ENCODE measurements around the gene SPSB2.
"Not testable (repeated sequence)": the region's sequence is repeated elsewhere in the genome, so short reads cannot be mapped to it uniquely, and the experiment has no call there.

SPSB2 gene

DNA sequence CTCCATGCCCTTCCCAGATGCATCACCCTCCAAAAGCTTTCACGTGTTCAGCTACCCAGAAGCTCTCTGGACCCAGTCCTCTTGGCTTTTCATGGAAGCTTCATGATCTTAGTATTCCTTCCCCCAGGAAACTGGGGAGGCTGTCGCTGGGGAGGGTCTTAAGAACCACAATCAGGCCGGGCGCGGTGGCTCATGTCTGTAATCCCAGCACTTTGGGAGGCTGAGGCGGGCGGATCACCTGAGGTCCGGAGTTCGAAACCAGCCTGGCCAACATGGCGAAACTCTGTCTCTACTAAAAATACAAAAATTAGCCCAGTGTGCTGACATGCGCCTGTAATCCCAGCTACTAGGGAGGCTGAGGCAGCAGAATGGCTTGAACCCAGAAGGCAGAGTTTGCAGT, 35.0 kb upstream of the SPSB2 start:
- not testable (repeated sequence) for H3K4me3 Mint-ChIP-seq; H3K4me1 Mint-ChIP-seq (ENCODE audit: low read depth); H3K27me3 Mint-ChIP-seq; H3K36me3 Mint-ChIP-seq; H3K9me3 Mint-ChIP-seq (ENCODE audit: low read depth); H3K27ac Mint-ChIP-seq

DNA sequence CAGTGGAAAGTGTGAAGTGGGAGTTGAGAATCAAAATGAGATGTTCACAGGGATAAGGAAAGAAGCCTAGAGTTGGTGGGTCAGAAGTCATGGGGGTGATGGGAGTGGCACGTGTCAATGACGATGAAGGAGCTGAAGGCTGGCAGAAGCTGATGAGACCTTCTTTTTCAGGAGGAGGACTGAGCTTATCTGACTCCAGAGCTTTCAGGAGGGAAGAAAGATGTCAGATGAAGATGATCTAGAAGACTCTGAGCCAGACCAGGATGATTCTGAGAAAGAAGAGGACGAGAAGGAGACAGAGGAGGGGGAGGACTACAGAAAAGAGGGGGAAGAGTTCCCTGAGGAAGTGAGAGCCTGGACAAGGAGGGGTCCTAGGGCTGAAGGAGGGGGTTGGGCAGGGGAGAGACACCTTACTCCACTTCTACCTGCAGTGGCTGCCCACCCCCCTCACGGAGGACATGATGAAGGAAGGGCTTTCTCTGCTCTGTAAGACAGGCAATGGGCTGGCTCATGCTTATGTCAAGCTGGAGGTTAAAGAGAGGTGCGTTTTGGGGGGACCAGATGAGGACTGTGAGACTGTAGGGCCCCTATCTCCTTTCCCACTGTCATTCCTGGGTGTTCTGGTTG, 32.4 kb upstream of the SPSB2 start:
- H3K36me3 Mint-ChIP-seq = no peaks in the 10 kb centered on the region
- no peaks in the 10 kb centered on the region for H3K4me1 Mint-ChIP-seq (ENCODE audit: low read depth)
- H3K27me3 Mint-ChIP-seq = no peaks in the 10 kb centered on the region
- H3K9me3 Mint-ChIP-seq (ENCODE audit: low read depth) = no peaks in the 10 kb centered on the region
- no peak overlapping the region for H3K4me3 Mint-ChIP-seq
- no peak overlapping the region for H3K27ac Mint-ChIP-seq

DNA sequence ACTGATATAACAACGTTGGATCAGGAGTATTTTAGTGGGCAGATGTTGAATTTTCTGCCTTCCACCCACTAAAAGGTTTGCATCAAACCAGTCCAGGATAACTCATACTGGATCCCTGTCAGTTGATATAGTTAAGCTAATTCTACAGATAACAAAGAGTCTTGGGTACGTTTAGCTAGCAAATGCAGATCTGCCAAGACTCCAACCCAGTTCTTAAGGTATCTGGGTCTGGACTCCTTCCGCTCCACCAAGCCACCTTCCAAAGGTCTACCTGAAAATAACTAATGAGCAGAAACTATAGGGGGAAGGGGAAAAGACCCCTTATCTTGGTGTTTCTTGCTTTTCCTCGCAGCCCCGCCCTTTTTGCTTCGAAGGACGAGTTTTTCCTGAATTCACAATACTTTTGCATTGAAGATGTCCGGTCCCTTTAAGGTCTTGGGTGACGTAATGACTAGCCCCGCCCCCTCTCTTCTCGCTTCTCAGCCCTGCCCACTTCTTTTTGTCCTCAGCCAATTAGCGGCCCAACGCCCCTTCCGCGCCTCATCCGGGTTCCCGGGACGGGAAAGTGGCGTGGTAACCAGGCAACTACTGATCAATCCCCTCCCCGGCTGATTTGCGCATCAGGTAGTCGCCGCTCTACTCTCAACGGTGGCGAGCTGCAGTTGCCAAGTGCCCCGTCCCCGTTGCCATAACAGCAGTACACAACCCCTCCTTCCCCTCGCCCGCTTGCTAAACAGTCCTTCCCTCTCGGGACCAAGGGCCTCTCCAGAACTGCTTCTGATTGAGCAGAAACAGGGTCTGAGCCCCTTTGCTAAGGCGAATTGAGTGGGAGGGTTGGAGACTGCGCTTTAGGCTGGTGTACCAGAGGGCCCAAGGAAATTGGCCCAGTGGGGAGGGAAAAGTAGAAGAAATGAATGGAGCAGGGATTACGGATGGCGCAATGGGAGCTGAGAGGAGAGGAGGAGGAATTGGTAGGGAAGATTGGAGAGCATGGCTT, 31.5 kb upstream of the SPSB2 start, which contains the start of gene LRRC23:
LRRC23 (plus strand) TSS at position 543 of the 997 bp plus-strand sequence. CDS start 812 bp downstream, outside the sequence.
- H3K27ac Mint-ChIP-seq = no peak within 1 kb of the TSS
- H3K27me3 Mint-ChIP-seq = no peaks in the 10 kb centered on the region
- no peaks in the 10 kb centered on the region for H3K9me3 Mint-ChIP-seq (ENCODE audit: low read depth)
- no peaks in the 10 kb centered on the region for H3K36me3 Mint-ChIP-seq
- no peak within 1 kb of the TSS for H3K4me3 Mint-ChIP-seq
- peaks cover 4% of the 10 kb centered on the region for H3K4me1 Mint-ChIP-seq (ENCODE audit: low read depth)

DNA sequence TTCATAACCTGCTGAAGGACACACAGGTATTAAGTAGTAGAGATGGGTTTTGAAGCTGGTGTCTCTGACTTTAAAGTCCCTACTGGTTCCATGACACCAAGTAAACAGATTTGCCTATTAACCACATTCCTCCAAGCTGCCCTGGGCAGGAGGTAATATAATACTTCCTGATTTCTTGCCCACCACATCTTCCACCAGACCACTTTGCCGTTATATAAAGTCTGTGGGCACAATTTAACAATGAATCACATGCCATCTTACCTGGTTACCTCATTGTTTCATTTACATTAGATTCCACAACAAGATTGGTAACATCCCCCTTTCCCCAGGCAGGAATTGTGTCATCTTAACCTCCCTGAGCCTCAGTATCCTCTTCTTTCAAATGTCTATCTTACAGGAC, 30.6 kb upstream of the SPSB2 start:
- no peak overlapping the region for H3K27ac Mint-ChIP-seq
- H3K4me3 Mint-ChIP-seq = no peak overlapping the region
- H3K27me3 Mint-ChIP-seq = no peaks in the 10 kb centered on the region
- no peaks in the 10 kb centered on the region for H3K9me3 Mint-ChIP-seq (ENCODE audit: low read depth)
- peaks cover 7% of the 10 kb centered on the region for H3K4me1 Mint-ChIP-seq (ENCODE audit: low read depth)
- H3K36me3 Mint-ChIP-seq = no peaks in the 10 kb centered on the region

DNA sequence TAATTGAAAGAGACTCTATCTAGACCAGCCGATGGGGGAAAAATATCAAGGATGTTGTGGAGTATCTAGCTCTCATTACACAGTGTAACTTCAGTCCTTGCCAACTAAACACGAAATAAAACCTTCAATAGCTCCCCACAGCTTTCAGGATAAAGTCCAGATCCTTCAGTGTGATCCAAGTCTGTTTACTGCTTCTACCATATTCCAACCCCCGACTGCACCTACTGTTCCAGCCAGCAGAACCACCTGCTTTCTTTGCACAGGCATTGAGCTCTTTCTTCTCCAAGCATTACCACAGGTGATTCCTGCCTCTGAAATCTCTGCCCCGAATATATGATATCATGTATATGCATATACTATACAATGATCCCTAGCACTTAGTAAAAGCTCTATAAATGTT, 29.3 kb upstream of the SPSB2 start:
- peaks cover 7% of the 10 kb centered on the region for H3K4me1 Mint-ChIP-seq (ENCODE audit: low read depth)

DNA sequence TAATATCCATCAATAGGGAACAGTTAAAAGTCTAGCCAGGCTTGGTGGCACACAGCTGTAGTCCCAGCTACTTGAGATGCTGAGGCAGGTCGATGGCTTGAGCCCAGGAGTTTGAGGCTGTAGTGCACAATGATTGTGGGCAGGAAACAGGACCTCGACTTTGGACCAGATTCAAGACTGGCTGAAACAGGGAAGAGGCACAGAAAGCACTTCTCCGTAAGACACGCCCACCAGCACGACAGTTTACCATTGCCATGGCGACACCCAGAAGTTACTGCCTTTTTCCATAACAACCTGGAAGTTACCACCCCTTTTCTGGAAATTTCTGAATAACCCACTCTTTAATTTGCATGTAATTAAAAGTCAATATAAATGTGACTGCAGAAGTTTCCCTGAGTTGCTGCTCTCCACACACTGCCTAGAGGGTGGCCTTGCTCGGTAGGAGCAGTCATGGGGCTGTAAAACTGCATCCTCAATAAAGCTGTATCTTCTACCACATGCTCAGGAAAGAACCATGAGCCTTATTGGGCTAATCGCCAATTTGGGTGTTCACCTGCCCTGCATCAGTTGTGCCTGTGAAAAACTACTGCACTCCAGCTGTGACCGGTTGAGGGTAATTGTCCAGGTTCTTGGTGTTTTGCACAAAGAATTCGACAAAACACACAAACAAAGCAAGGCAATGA, 26.9 kb upstream of the SPSB2 start:
- Mint-ChIP-seq H3K4me3 (no peak overlapping the region), H3K27ac (no peak overlapping the region), H3K4me1 (ENCODE audit: low read depth) (peaks cover 7% of the 10 kb centered on the region), H3K36me3 (no peaks in the 10 kb centered on the region), H3K27me3 (no peaks in the 10 kb centered on the region), H3K9me3 (ENCODE audit: low read depth) (no peaks in the 10 kb centered on the region)

More for the DNA sequence above, 29.3 kb upstream of the SPSB2 start:
- no peak overlapping the region for H3K4me3 Mint-ChIP-seq
- H3K27ac Mint-ChIP-seq = no peak overlapping the region
- H3K27me3 Mint-ChIP-seq = no peaks in the 10 kb centered on the region
- no peaks in the 10 kb centered on the region for H3K36me3 Mint-ChIP-seq
- no peaks in the 10 kb centered on the region for H3K9me3 Mint-ChIP-seq (ENCODE audit: low read depth)

DNA sequence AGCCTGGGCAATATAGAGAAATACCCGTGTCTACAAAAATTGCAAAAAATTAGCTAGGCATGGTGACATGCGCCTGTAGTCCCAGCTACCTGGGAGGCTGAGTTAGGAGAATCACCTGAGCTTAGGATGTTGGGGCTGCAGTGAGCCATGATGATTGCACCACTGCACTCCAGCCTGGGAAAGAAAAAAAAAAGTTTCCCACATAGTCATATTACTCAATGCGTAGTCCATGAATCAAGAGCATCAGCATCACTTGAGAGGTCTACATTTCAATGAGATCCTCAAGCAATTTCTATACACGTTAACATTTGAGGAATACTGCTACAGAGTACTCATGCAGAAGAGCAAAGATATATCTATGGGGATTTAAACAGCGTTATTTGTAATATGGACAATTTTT, 26.3 kb upstream of the SPSB2 start:
- Mint-ChIP-seq H3K9me3 (ENCODE audit: low read depth) (no peaks in the 10 kb centered on the region), H3K4me3 (no peak overlapping the region), H3K27ac (no peak overlapping the region), H3K27me3 (no peaks in the 10 kb centered on the region), H3K4me1 (ENCODE audit: low read depth) (peaks cover 7% of the 10 kb centered on the region), H3K36me3 (no peaks in the 10 kb centered on the region)

DNA sequence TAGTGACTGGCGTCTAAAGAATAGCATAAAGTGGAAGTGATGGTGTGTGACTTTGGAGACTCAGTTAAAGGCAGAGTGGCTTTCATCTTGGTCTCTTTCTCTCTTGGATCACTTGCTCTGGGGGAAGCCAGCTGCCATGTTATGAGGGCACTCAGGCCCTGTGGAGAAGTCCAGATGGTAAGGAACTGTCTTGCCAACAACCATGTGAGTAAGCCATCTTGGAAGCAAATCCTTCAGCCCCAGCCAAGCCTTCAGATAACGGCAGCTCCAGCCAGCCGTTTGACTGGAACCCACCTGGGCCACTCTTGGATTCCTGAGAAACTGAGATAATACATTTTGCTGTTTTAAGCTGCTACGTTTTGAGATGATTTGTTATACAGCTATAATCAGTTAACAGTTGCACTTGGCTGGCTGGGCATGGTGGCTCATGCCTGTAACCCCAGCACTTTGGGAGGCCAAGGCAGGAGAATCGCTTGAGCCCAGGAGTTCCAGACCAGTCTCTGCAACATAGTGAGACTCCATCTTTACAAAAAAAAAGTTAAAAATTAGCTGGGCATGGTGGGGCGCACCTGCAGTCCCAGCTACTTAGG, 23.8 kb upstream of the SPSB2 start:
- Mint-ChIP-seq H3K27me3 (no peaks in the 10 kb centered on the region), H3K36me3 (no peaks in the 10 kb centered on the region), H3K9me3 (ENCODE audit: low read depth) (no peaks in the 10 kb centered on the region), H3K4me1 (ENCODE audit: low read depth) (peaks cover 8% of the 10 kb centered on the region), H3K4me3 (no peak overlapping the region), H3K27ac (no peak overlapping the region)

DNA sequence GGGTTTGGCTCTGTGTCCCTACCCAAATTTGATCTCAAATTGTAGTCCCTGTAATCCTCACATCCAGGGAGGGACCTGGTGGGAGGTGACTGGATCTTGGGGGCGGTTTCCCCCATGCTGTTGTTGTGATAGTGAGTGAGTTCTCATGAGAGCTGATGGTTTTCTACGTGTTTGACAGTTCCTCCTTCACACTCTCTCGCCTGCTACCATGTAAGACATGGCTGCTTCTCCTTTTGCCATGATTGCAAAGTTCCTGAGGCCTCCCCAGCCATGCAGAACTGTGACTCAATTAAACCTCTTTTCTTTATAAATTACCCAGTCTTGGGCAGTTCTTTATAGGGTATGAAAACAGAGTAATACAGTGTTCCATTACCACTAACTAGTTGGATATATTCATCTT, 21.2 kb upstream of the SPSB2 start:
- Mint-ChIP-seq H3K27me3 (no peaks in the 10 kb centered on the region), H3K27ac (no peak overlapping the region), H3K4me3 (no peak overlapping the region), H3K36me3 (no peaks in the 10 kb centered on the region), H3K4me1 (ENCODE audit: low read depth) (peaks cover 14% of the 10 kb centered on the region), H3K9me3 (ENCODE audit: low read depth) (no peaks in the 10 kb centered on the region)

DNA sequence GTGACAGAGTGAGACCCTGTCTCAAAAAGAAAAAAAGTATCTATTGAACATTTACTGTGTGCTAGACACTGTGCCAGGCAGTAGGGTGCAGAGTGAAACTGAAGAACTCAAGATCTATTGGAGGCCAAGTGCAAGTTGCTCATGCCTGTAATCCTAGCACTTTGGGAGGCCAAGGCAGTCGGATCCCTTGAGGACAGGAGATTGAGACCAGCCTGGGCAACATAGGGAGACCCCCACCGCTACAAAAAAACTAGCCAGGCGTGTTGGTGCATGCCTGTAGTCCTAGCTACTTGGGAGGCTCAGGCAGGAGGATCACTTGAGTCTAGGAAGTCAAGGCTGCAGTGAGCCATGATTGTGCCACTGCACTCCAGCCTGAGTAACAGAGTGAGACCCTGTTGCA, 19.6 kb upstream of the SPSB2 start:
- H3K4me3 Mint-ChIP-seq = peak overlapping the region; percentile 42
- peak overlapping the region; percentile 64 for H3K27ac Mint-ChIP-seq

DNA sequence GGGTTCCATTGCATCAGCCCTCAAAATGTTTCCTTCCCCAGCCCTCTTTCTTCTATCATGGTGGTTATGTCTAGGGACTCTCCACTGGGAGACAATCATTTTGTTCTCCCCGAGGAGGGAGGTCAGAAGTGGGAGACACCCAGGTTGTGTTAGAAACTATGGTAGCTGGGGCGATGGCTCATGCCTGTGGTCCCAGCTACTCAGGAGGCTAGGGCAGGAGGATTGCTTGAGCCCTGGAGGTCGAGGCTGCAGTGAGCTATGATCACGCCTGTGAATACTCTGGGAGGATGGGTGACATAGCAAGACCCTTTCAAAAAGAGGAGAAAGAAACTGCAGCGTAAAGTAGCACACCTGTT, 18.5 kb upstream of the SPSB2 start:
- no peaks in the 10 kb centered on the region for H3K9me3 Mint-ChIP-seq (ENCODE audit: low read depth)
- H3K4me1 Mint-ChIP-seq (ENCODE audit: low read depth) = peaks cover 14% of the 10 kb centered on the region
- H3K27me3 Mint-ChIP-seq = no peaks in the 10 kb centered on the region
- peak overlapping the region; percentile 92 for H3K27ac Mint-ChIP-seq
- H3K4me3 Mint-ChIP-seq = peak overlapping the region; percentile 78
- H3K36me3 Mint-ChIP-seq = no peaks in the 10 kb centered on the region

More for the DNA sequence above, 19.6 kb upstream of the SPSB2 start:
- H3K4me1 Mint-ChIP-seq (ENCODE audit: low read depth) = peaks cover 14% of the 10 kb centered on the region
- not testable (repeated sequence) for H3K36me3 Mint-ChIP-seq; H3K9me3 Mint-ChIP-seq (ENCODE audit: low read depth); H3K27me3 Mint-ChIP-seq

DNA sequence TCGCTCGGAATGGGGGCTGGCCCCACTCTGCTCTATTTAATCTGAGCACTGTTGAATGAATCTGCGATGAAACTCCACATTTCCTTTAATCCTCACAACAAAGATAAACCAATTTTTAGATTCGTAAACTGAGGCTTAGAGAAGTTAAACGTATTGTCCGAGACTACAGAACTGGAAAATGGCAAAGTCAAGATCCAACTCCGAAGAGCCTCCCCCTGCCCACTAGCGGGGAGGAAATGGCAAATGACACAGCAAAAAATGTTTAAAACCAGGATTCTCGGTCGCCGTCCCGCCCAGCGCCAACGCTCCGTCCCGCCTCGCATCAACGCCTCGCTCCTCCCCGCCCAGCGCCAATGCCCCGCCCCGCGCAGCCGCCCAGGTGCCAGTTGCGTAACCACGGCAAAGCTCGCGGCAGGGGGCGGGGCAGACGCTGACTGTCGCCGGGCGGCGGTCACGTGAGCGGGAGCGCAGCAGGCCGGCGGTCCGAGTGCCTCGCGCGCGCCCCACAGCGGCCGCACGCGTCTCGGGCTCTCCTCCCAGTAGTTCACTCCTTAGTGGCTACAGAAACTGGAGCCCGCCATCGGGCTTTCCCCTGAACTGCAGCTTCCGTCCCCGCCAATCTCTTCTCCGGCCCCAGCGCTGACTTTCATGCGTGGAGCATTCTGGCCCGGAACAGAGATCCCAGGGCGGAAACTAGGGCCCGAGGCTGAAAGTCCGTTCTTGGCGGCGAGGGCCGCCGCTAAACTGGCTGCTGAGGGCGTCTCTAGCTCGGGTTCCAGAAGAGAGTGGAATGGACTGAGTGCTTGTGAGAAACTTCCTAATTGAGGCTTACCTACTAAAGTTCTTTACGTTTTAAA, 17.9 kb upstream of the SPSB2 start:
- peaks cover 14% of the 10 kb centered on the region for H3K4me1 Mint-ChIP-seq (ENCODE audit: low read depth)
- no peaks in the 10 kb centered on the region for H3K27me3 Mint-ChIP-seq
- H3K4me3 Mint-ChIP-seq = peak overlapping the region; percentile 78
- peak overlapping the region; percentile 94 for H3K27ac Mint-ChIP-seq
- H3K36me3 Mint-ChIP-seq = no peaks in the 10 kb centered on the region
- no peaks in the 10 kb centered on the region for H3K9me3 Mint-ChIP-seq (ENCODE audit: low read depth)

DNA sequence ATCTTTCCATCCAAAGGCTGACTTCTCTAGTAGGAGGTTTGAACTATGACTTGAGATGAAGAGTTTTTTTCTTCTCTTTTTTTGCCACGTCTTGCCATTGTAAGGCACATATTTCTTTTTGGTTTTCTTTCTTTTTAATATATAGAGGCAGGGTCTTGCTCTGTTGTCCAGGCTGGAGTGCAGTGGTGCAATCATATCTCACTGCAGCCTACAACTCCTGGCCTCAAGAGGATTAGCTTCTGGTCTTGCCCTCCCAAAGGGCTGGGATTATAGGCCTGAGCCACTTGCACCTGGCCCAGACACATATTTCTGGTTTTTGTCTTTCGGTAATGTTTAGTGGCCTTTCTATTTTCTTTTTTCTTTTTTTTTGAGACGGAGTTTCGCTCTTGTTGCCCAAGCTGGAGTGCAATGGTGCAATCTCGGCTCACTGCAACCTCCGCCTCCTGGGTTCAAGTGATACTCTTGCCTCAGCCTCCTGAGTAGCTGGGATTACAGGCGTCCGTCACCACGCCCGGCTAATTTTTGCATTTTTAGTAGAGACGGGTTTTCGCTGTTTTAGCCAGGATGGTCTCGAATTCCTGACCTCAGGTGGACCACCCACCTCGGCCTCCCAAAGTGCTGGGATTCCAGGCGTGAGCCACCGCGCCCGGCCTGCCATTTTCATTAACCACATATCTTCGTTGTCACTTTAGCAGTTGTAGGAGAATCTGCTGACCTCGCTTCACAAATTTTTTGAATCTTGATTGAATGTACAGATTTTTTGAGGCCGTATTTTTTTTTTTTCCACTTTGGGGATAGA, 16.9 kb upstream of the SPSB2 start:
- not testable (repeated sequence) for H3K27me3 Mint-ChIP-seq; H3K9me3 Mint-ChIP-seq (ENCODE audit: low read depth); H3K36me3 Mint-ChIP-seq
- peaks cover 14% of the 10 kb centered on the region for H3K4me1 Mint-ChIP-seq (ENCODE audit: low read depth)
- H3K4me3 Mint-ChIP-seq = peak overlapping the region; percentile 78
- peak overlapping the region; percentile 94 for H3K27ac Mint-ChIP-seq
